NCI-H1105 (cell line): ENCODE data around the gene THAP4.
"Not testable (repeated sequence)": the region's sequence is repeated elsewhere in the genome, so short reads cannot be mapped to it uniquely, and the experiment has no call there.

ENCODE experiments used
- DNase-seq: peaks from one replicate; lab custom pipeline; 2025; lab: John Stamatoyannopoulos, UW

Gene THAP4

DNA sequence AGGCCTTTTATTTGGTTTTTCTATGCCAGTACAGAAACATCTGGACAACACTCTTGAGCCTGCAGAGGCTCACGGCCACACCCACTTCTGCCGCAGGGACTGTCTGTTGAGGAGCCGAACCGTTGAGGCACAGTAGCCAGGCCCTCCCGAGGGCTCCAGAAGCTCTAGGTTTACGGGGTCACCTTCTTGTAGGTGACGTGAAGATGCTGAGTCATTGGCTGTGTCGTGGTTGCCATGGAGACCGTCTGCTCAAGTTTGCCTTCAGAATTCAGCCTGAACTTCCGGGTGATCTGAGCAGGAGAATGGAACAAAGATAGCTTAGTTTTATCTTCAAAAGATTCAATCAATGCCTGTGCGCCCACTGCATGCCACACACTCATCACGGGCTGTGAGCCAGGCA, 52.5 kb downstream of the THAP4 start:
- no peak for DNase-seq

- no peak for DNase-seq
Measured at GRCh38 chr2:241582806-241583205, 54.2 kb downstream of the THAP4 start.

DNA sequence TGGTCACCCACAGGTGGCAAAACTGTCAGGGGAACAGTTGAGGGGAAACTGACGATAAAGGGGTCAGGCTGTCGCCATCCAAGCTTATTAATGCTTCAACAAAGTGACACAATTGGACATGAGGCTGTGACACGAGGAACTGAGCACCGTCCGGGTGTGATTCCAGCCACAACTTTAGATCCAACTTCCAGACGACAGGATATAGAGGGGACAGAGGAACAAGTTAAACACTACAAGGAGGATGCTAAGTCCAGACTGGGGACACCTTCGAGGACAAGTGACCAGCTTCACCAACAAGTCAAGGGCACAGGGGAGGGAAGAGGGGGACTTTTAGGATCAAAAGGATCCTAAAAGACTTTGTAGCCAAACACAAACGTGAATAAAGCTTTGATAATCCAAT, 54.6 kb downstream of the THAP4 start:
- no peak for DNase-seq

- no peak for DNase-seq
Measured at GRCh38 chr2:241579281-241579680, 57.7 kb downstream of the THAP4 start.

DNA sequence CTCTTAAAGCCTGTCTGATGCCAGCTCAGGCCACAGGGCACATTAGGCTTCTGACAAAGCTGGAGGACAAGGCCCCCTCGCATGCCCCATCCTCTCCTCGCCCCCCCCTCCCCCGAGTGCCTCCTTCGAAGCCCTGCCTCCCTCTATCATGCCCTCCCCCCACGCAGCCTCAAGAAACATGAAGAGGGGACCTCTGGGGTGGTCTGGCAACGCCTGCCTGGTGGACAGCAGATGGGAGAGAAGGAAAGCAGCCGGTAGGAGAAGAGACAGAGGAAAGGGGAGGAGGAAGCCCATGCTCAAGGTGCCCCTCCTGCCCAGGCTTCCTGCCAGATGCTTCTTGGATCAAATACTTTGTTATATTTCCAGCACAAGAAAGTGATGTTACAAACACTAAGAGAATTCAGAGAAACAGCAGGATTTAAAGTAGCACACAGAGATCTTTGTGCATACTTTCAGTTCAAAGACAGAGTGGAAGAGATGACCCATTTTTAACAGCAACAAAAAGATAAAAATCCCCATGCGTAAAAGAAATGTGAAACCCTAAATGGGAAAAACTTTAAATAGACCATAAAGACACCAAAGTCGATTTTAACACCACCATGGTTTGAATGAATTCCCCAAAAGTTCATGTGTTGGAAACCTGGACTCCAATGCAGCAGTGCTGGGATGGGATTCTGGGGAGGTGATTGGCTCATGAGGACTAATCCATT, 59.4 kb downstream of the THAP4 start:
- no peak for DNase-seq

- no peak for DNase-seq
Measured at GRCh38 chr2:241576293-241576654, 60.7 kb downstream of the THAP4 start.

DNA sequence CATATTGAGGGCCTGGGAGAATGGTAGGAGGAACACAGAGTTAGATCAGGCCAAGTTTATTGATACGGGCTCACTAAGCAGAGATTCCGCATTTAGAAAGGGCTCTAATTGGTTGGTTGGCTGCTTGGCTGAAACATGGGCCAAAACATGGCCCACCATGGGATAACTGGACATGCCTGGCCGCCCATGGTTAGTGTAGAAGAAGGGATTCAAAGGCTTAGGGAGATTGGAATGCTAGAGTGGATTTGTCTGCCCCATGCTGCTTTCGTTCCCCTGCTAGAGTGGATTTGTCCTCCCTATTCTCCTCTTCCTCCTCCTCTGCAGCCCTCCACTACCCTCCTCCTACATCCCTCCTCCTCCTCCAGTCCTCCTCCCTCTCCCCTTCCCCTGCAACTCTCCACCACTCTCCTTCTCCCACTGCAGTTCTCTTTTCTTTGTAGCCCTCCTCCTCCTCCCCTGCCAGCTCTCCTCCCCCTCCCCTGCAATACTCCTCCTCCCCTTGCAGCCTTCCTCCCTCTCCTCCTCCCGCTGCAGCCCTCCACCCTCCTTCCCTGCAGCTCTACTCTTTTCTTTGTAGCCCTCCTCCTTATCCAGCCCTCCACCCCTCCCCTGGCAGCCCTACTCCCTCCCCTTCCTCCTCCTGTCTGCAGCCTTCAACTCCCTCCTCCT, 61.2 kb downstream of the THAP4 start:
- DNase-seq: no peak

- no peak for DNase-seq
Measured at GRCh38 chr2:241574911-241575623, 61.9 kb downstream of the THAP4 start.

- no peak for DNase-seq
Measured at GRCh38 chr2:241573741-241574140, 63.2 kb downstream of the THAP4 start.

DNA sequence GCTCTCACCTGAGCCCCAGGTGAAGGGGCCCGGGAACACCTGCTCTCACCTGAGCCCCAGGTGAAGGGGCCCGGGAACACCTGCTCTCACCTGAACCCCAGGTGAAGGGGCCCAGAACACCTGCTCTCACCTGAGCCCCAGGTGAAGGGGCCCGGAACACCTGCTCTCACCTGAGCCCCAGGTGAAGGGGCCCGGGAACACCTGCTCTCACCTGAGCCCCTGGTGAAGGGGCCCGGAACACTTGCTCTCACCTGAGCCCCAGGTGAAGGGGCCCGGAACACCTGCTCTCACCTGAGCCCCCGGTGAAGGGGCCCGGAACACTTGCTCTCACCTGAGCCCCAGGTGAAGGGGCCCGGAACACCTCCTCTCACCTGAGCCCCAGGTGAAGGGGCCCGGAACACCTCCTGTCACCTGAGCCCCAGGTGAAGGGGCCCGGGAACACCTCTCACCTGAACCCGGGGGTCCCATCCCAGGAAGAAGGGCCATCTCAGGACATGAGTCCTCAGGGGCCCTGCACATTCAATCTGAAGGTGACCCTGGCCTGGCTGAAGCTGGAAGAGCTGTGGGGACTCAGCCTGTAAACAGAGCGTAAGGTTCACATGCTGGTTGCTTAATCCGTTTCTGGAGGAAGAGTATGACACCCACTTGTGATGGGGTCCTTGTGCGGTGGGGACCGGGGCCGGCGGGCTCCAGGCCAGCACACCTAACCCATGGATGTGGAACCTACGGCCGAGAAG, 63.9 kb downstream of the THAP4 start:
- DNase-seq: not testable (repeated sequence)

GRCh38 chr2:241571821-241572620, 64.9 kb downstream of the THAP4 start:
- DNase-seq: no peak

- no peak for DNase-seq
Measured at GRCh38 chr2:241570961-241571581, 65.9 kb downstream of the THAP4 start.

- DNase-seq: no peak
Measured at GRCh38 chr2:241569831-241570281, 67.1 kb downstream of the THAP4 start.

GRCh38 chr2:241568726-241569125, 68.2 kb downstream of the THAP4 start:
- DNase-seq: no peak

- DNase-seq: no peak
Measured at GRCh38 chr2:241567776-241568175, 69.2 kb downstream of the THAP4 start.

DNA sequence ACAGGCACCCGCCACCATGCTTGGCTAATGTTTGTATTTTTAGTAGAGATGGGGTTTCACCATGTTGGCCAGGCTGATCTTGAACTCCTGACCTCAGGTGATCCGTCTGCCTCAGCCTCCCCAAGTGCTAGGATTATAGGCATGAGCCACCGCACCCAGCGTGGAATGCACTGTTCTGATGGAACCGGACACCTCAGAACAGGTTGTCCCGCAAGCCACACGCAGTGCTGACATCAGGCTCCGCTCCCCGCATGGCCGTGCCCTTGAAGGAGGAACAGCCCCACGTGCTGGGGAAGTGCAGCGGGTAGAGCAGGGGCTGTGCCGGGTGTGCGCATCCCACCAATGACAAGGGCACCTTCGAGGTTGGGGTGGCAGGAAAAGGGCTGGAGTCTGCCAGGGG, 69.7 kb downstream of the THAP4 start:
- DNase-seq: not testable (repeated sequence)

- no peak for DNase-seq
Measured at GRCh38 chr2:241566468-241566867, 70.5 kb downstream of the THAP4 start.

- DNase-seq: not testable (repeated sequence)
Measured at GRCh38 chr2:241566021-241566420, 70.9 kb downstream of the THAP4 start.

- DNase-seq: no peak
Measured at GRCh38 chr2:241565411-241565810, 71.5 kb downstream of the THAP4 start.

GRCh38 chr2:241564596-241565410, 72.2 kb downstream of the THAP4 start:
- DNase-seq: no peak
